Fibroblast of upper back skin (primary cell): ENCODE data around the gene GAB3.
"Not testable (repeated sequence)": the region's sequence is repeated elsewhere in the genome, so short reads cannot be mapped to it uniquely, and the experiment has no call there.

Experiments
- DNase-seq: peaks from one replicate; pipeline ENCODE4 v3.0.0-alpha.2; 2013

GAB3 gene

DNA sequence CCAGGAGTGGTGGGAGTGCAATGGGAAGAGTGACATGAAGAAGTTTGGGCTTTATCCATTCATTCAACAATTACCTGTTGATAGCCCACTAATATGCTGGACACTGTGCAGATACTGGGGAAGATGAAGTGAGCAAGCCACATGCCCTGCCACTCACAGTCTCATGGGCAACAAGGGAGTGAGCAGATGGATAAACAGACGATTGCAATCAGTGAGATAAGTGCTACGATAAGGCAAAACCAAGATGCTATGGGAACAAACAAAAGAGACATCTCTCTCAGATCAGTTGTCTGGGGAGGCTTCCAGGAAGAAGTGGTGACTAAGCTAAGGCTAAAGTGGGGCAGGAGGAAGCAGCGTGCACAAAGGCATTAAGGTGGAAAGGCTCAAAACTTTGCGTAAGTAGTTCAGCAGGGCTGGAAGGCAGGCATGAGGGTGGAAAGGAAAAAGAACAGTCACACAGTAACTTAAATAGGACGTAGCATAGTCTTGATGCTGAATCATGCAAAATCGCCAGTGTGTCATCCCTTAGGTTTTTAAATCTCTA, 31.7 kb downstream of the GAB3 start:
- peak; percentile 65 for DNase-seq

DNA sequence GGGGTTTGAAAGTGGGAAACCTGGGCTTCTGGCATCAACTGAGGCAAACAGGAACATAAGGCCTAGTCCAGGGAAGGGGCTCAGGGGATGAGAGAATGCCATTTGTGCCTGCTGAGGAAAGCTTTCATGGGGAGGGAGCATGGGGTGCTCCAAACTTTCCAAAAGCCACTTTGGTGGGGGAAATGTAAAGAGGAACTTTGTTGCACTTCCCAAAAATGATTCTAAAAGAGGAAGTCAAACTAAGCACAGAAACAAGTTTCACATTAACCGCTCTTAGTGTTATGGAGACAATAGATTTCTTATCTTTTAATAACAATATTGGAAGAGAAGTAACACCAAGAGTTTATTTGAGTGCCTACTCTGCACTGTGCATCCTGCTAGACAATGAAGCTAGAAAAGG, 32.3 kb downstream of the GAB3 start:
- DNase-seq, result no peak

DNA sequence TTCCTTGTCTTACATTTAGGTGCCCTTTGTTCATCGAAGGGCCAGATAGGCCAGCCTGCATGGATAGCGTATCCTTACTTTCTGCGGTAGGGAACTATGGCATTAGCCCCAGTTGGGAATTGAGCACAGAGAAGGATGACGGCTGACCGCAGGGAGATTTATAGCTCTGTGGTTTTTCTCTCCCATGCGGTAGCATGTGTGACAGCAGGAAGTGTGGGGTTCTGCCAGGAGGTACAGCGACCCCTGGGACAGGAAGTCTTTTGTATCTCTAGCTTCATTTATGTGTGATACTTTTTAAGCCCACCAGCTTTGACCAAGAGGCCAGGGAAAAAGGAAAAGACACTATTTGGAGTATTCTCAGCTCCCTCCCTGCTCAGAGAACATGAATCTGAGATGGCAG, 33.1 kb downstream of the GAB3 start:
- peak; percentile 87 for DNase-seq

DNA sequence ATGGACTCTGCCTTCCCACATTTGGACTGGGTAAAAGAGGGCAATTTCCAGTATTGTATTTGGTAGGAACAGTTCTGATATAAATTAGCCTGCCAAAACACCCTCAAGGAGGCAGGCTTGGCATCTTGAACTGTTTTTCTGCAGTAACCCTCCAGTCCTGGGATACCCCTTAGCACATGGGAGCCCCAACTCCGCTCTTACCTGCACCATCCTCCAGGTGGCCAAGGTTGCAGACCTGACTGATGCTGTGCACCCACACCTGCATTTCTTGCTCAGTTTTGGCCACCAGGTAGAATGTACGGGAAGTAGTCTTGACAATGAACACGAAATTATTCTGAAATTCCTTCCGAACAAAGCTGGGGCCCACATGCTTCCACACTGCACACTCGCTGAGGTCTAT, 35.1 kb downstream of the GAB3 start:
- no peak for DNase-seq

DNA sequence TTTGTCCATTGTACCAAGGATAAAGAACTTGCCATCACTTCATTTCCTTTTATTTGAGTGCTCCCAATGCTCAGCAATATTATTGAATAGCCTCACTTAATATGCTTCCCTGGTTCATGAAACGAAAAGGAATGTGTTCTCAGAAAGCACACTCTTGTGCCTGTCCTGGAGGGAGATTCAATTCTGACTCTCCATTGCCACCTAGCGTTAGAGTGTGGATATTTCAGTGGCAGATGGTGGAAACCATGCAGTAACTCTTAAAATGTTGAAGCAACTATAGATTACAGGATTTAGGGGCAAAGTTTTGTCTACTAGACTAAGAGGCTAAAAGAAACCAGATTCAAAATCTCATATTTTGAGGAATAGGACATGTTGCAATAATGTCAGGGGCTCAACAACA, 36.0 kb downstream of the GAB3 start:
- DNase-seq, result peak; percentile 52

DNA sequence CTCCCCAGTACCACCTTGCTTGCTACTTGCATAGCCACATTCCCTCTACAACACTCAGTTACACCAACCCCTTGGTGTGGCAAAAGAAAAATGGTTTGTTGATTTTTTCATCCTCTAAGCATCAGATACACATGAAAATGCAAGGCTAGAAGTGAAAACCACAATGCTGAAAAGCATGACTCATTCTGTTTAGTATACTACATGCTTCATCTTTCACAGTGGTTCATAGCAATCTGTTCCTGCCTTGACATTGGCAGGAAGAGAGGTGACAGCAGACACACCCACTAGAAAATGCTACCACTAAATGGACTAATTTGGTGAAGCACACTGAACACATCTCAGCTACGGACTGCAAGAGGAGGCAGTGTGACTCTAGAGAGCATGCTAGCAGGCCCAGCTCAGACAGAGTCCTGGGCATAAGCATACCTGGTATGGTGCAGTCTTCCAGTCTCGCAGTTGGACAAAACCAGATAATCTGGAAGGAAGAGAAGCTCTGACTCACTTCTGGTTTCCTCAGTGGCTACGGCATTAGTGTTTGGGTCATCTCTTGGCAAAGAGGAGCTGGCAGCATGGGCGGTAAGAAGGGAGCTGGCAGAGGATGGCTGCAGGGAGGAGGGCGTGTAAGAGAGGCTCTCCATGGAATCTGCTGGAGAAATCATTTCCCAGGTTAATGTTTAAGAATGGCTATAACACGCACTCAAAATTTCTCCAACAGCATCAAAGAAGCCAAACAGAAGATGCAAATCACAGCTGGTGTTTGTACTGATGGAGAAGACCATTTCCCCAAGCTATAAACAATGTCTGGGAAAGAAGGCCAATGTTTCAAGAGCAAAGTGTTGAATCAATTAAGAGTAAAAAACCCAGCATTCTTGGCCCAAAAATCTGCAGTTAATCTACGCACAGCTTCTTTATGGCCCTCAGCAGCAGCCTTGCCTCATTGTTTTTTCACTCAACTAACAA, 37.8 kb downstream of the GAB3 start:
- DNase-seq, result peak; percentile 55

DNA sequence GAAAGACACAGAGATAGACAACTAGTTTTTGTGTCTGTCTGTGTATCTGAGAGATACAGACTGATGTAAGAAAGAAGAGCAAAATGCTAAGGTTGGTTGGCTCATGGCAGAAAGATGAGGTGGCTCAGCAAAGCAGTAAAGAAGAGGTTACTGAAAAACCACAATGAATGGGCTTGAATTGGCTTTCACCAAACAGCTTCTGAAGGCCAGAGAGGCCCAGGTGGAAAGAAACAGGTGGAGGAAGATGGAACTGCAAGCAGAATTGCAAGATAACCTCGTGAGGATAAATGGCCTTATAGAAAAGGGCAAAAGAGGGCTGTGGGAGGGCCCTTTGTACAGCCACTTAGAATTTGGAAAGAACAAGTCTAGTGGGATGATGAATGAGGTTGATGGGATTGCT, 39.6 kb downstream of the GAB3 start:
- DNase-seq, result no peak

DNA sequence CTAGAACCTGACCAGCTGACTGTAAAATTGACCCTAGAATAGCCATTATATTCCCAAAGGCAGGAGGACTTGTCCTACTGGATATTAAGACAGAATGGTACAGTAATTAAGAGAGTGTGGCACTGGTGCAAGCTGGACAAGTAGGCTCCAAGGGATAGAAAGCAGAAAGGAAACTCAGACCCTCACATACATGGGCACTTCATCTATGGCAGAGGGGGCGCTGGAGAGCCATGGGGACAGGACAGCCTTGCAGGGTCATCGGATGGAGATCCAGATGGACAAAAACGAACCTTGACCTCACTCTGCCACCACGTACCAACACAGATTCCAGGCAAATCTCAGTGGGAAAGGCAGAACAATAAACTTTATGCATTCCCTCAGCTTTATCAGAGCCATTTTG, 40.6 kb downstream of the GAB3 start:
- no peak for DNase-seq

DNA sequence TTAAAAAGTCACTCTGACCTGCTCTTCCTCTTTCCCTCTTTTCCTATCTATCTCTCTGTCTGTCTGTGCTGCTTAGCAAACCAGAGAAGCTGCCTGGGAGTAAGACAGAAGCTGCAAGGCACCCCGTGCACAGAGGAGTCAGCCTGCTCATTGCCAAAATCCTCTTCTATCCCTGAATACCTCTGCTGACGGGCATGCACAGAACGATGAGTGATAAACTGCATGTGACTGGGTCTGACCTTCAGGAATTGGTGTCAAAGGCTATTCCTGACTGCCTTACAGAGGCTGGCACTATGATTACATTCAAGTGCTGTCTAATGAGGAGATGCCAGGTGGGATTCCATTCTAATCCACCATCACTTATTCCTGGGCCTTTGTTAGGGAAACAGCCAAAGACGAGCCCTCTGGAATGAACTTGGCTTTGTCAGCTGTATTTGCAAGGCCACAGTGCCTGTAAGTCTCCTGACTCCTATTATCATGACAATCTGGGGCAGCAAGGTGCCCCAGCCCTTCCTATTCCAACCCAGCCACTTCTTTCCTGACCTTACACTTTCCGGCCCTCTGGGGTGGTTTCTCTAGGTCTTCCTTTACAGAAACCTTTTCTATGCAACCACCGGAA, 52.1 kb downstream of the GAB3 start:
- DNase-seq, result no peak

DNA sequence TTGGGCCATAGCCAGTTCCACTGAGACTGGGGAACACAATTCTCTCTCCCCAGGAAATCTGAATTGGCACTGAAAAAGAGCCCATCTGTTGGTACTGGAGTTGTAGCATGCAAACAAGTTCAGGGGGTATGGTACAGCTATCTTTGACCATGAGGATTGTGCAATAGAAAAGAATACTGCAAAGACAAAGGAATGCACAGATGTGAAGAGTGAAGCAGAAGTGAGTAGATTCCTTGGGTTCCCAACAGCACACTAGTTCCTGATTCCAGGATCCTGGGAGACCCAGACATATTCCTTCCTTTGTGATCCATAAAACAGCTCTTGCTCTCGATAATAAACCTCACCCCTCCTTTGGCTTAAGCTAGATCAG, 54.2 kb downstream of the GAB3 start:
- DNase-seq, result peak; percentile 48

DNA sequence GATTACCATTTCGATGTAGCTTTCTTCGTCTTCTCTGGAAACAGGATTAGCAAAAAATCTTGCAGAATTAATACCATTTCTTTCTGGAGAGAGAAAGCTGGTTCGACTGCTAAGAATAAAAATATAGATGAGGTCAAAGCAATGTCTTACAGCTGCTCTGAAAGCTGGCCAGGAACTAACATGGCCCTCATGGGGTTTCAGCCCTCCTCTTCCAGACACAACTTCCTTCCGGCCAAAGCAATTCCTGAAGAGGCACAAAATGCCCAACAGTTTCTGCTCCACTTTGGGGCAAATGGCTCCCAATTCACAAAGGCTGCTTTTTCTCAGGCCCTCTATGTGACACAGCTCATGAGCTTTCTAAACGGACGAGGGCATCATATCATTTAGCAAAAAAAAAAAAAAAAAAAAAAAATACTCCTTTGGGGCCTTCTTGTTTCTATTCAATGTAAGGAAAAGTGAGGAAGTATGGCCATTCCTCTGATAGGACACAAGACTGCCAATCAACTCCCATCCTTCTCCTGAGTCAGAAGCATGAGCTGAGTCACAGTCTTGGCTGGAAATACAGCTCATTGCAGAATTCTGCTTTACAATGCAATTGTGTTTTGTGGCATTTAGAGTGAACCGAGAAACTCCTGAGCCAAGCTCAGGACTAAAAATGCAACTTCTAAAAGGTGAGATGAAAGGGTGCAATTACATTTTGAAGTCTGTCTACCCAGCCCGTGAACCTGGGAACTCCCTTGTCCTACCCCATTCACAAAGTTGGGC, 54.8 kb downstream of the GAB3 start:
- peak; percentile 83 for DNase-seq

DNA sequence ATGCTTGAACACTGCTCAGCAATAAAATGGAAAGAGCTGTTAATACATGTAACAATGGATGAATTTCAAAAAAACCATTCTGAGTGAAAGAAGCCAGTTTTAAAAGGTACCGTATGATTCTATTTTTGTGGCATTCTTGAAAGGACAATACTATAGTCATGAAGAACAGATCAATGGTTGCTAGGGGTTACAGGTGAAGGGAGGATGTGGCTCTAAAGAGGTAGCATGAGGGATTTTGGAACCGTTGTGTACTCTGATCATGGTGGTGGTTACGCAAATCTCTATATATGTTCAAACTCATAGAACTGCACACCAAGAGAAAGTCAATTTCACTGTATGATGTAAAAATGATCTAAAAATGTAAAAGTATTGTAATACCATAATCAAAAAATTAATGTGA, 57.5 kb downstream of the GAB3 start:
- DNase-seq, result no peak

DNA sequence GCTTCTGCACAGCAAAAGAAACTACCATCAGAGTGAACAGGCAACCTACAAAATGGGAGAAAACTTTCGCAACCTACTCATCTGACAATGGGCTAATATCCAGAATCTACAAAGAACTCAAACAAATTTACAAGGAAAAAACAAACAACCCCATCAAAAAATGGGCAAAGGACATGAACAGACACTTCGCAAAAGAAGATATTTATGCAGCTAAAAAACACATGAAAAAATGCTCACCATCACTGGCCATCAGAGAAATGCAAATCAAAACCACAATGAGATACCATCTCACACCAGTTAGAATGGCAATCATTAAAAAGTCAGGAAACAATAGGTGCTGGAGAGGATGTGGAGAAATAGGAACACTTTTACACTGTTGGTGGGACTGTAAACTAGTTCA, 60.4 kb downstream of the GAB3 start:
- not testable (repeated sequence) for DNase-seq

DNA sequence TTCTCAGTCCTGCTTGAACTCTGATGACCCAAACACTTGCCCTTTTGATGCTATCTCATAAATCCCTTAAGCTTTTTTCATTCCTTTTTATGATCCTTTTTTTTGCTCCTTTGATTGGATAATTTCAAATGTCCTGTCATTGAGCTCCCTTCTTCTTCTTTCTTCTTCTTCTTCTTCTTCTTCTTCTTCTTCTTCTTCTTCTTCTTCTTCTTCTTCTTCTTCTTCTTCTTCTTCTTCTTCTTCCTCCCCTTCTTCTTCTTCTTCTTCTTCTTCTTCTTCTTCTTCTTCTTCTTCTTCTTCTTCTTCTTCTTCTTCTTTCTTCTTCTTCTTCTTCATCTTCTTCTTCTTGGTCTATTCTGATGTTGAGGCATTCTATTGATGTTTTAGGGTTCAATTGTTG, 78.8 kb downstream of the GAB3 start:
- not testable (repeated sequence) for DNase-seq

DNA sequence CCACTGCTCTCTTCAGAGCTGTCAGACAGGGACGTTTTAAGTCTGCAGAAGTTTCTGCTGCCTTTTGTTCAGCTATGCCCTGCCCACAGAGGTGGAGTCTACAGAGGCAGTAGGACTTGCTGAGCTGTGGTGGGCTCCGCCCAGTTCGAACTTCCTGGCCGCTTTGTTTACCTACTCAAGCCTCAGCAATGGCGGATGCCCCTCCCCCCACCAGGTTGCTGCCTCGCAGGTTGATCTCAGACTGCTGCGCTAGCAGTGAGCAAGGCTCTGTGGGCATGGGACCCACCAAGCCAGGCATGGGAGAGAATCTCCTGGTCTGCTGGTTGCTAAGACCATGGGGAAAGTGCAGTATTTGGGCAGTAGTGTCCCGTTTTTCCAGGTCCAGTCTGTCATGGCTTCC, 80.0 kb downstream of the GAB3 start:
- not testable (repeated sequence) for DNase-seq

DNA sequence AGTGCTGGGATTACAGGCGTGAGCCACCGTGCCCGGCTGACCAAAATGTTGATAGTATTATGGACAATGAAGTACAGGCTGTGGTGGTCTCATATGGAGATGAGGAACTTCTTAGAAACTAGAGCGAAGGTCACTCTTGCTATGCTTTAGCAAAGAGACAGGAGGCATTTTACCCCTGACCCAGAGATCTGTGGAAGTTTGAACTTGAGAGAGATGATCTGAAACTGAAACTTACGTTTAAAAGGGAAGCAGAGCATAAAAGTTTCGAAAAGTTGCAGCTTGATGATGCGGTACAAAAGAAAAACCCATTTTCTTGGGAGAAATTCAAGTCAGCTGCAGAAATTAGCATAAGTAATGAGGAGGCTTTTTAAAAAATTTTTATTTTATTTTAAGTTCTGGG, 89.0 kb downstream of the GAB3 start:
- DNase-seq, result no peak

DNA sequence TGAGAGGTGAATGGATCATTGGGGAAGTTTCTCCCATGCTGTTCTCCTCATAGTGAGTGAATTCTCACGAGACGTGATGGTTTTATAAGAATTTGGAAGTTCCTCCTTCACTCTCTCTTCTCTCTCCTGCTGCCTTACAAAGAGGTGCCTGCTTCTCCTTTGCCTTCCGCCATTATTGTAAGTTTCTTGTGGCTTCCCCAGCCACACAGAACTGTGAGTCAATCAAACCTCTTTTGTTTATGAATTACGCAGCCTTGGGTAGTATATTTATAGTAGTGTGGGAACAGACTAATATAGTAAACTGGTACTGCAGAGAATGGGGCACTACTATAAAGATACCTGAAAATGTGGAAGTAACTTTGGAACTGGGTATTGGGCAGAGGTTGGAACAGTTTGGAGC, 89.7 kb downstream of the GAB3 start:
- DNase-seq, result no peak

DNA sequence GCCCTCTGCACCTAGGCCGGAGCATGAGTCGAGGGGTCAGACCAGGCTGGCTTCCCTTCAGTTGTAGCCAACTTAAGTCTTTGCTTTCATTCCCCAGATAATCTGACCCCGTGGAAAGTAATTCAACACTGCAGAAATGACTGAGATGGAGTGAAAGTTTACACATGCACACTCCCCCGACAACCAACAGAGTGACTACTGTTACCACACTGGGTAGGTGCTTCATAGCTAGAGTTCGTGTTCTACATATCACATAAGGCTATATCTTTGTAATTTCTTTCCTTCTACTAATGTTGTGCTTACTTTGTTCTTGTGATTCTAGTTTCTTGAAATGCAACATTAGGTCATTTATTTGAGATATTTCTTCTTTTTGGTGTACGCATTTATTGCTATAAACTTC, 90.3 kb downstream of the GAB3 start:
- no peak for DNase-seq

DNA sequence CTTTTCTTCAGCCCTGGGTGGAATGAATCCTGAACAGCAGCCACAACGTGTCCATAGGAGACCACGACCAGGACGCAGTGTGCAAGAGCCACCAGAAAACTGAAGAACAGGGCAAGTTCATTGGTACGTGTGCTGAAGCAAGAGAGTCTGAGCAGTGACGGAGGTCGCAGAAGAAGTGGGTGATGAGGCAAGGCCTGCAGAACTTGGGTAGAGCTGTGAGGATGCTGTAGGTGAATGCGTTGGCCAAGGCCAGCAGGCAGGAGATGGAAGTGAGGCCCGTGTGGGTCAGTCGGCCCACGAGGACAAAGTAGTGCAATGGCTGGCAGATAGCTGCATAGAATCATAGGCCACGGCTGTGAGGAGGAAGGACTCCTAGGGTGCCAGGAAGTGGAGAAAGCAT, 91.9 kb downstream of the GAB3 start:
- no peak for DNase-seq

DNA sequence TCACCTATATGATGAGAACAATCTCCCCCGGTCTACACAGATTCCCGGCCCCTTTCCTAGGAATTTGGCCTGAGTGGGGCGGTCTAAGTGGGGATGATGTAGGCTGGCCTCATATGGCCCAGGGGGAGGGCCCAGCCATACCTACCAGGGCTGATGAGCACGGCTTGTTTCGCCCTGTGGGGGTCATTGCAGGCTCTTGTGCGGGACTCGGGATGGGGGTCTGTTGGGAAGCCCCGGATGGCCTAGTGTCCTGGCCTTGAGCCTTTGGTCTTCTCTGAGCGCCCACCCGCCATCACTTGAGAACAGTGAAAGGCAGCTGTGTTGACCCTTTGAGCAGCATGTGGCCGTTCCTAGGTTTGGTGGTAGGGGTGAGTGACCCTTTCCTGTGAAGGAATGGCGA, 92.7 kb downstream of the GAB3 start:
- DNase-seq, result no peak

DNA sequence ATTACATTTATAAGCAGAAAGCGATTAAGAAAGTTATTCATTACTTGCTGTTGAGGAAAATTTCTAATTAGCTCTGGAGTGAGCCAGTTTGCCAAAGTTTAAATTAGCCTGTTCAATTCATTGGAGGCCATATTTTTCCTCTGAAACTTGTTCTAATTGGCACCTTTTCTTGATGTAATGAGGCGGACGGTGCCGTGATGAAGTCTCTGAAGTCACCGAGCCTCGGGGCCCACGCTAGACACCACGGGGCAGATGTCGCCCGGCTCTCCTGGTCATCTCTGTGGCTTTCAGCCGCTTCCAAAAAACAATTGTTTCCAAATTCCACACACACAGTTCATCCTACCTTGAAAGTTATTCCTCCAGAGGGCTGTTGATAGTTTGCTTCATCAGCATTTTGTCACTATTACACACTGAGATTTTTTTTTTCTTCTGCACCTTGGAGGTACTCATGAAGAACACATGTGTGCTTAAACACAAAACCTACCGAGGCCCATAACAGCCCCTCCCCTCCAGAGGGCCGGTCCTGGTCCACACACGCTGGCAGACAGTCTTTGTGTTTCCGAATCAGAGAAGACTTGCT, 93.6 kb downstream of the GAB3 start:
- no peak for DNase-seq

DNA sequence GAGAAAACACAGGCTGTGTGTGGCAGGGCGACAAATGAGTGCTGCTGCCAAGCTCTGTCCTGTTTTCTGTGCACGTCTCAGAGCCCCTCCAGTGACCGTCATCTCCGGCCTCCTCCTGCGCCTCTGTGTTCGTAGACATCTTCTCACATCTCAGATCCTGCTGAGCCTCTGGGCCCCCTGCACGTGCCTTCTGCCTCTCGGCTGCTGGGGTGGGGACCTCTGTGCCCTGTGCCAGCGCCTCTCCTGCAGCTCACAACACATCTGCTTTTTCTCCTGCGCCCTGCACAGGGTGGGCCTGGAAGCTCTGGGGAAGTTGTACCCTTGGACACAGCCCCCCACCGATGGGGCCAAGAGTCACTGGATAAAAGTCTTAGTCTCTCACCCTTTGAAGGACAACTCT, 95.1 kb downstream of the GAB3 start:
- no peak for DNase-seq

DNA sequence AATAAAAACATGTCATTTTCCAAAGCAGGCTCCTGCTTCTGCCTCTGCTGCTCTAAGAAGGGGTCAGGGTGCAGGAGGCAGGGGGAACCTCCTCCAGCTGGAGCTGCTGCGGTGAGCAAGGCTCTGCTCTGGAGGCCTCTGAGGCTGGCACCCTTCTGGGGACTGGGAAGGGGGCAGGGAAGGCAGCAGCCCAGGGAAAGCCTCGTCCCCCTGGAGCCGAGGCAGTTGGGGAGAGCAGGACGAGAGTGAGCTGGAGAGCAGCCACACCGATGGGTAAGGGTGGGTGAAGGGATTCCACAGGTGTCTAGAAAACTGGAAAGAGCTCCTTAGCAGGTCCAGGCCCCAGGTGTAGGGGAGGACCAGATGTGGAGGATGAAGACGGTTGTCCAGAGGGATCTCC, 95.5 kb downstream of the GAB3 start:
- DNase-seq, result no peak
